Measurements from ENCODE around the gene EVL.

EVL gene

GRCh38 chr14:100056964-100057795, 8.0 kb upstream of the EVL start:
- H3K4me3 ChIP-seq (replicated peaks; ENCODE audit: low read depth, low read length): no peak overlapping the region
- no peak for DNase-seq (ENCODE audit: extremely low read depth, insufficient read length)
- H3K36me3 ChIP-seq (ENCODE audit: control insufficient read depth, insufficient read depth, low read length): no peaks in the 10 kb centered on the region
- TF ChIP-seq CTCF (IDR thresholded peaks at IDR 0.05; ENCODE audit: insufficient read depth, low read length, poor library complexity, severe bottlenecking): peak; percentile 59
- H3K27me3 ChIP-seq (replicated peaks; ENCODE audit: control insufficient read depth, insufficient read depth, low read length): no peaks in the 10 kb centered on the region

- no peak for DNase-seq (ENCODE audit: extremely low read depth, insufficient read length)
- H3K27me3 ChIP-seq (replicated peaks; ENCODE audit: control insufficient read depth, insufficient read depth, low read length): no peaks in the 10 kb centered on the region
- no peaks in the 10 kb centered on the region for H3K36me3 ChIP-seq (ENCODE audit: control insufficient read depth, insufficient read depth, low read length)
- no peak for TF ChIP-seq CTCF (IDR thresholded peaks at IDR 0.05; ENCODE audit: insufficient read depth, low read length, poor library complexity, severe bottlenecking)
- no peak overlapping the region; the same call in 1 of the 2 replicates for H3K4me3 ChIP-seq (replicated peaks; ENCODE audit: low read depth, low read length)
Observed at GRCh38 chr14:100058777-100059437, 6.3 kb upstream of the EVL start.

DNA sequence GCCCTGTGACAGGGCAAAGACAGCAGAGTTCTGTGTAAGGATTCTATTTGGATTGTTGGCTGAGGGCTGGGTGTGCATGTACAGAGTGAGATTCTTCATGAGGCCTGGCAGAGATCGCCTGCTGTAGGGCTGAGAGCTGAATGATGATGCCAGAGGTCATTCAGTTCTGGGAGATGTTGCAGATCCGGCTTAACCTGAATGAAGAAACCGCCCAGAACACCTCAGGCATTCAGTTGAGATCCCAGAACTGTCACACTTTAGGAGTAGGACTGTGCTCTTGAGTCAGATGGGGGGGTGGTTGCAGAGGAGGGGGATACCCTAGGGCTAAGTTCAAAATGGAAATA, 5.8 kb upstream of the EVL start:
- Histone ChIP-seq H3K36me3 (ENCODE audit: control insufficient read depth, insufficient read depth, low read length) (no peaks in the 10 kb centered on the region), H3K27me3 (replicated peaks; ENCODE audit: control insufficient read depth, insufficient read depth, low read length) (no peaks in the 10 kb centered on the region), H3K4me3 (replicated peaks; ENCODE audit: low read depth, low read length) (no peak overlapping the region)
- DNase-seq (ENCODE audit: extremely low read depth, insufficient read length): no peak
- TF ChIP-seq CTCF (IDR thresholded peaks at IDR 0.05; ENCODE audit: insufficient read depth, low read length, poor library complexity, severe bottlenecking): no peak

DNA sequence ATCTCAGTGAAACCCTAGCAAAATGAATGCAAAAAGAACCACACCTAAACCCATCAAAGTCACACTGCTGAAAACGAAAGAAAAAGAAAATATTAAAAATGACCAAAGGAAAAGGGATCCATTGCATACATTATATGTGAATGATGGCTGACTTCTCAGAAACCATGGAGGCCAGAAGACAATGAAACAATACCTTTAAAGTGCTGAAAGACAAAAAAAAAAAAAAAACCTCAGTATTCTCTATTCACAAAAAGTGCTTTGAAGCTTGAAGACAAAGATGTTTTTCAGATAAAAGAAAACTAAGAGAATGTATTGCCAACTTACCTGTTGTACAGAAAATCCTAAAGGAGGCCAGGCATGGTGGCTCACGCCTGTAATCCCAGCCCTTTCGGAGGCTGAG, 4.5 kb upstream of the EVL start:
- Histone ChIP-seq H3K36me3 (ENCODE audit: control insufficient read depth, insufficient read depth, low read length) (no peaks in the 10 kb centered on the region), H3K4me3 (replicated peaks; ENCODE audit: low read depth, low read length) (no peak overlapping the region), H3K27me3 (replicated peaks; ENCODE audit: control insufficient read depth, insufficient read depth, low read length) (no peaks in the 10 kb centered on the region)
- DNase-seq (ENCODE audit: extremely low read depth, insufficient read length): no peak
- no peak for TF ChIP-seq CTCF (IDR thresholded peaks at IDR 0.05; ENCODE audit: insufficient read depth, low read length, poor library complexity, severe bottlenecking)

DNA sequence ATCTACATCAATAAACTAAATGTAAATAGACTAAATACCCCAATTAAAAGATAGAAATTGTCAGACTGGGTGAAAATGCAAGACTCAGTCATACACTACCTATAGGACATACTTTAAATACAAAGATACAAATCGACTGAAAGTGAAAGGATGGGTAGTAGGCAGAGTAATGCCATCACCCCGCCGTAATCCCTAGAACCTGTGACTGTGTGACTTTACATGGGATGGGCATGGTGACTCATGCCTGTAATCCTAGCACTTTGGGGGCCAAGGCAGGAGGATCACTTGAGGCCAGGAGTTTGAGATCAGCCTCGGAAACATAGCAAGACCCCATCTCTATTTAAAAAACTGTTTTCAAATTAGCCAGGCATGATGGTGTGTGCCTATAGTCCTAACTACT, 2.6 kb upstream of the EVL start:
- TF ChIP-seq CTCF (IDR thresholded peaks at IDR 0.05; ENCODE audit: insufficient read depth, low read length, poor library complexity, severe bottlenecking): no peak
- Histone ChIP-seq H3K36me3 (ENCODE audit: control insufficient read depth, insufficient read depth, low read length) (no peaks in the 10 kb centered on the region), H3K27me3 (replicated peaks; ENCODE audit: control insufficient read depth, insufficient read depth, low read length) (no peaks in the 10 kb centered on the region), H3K4me3 (replicated peaks; ENCODE audit: low read depth, low read length) (no peak overlapping the region)
- no peak for DNase-seq (ENCODE audit: extremely low read depth, insufficient read length)
